Central memory CD8-positive, alpha-beta T cell (primary cell): ENCODE results near the gene FGF12.

Experiments
- ATAC-seq: fragments of 150-1000 bp; cut with Tn5 transposase; replicated peaks from 2 replicates; pipeline ENCODE4 v1.10.0; 2022; ENCODE audit warnings: mild to moderate bottlenecking, moderate FRiP score, moderate number of reproducible peaks; ENCODE audit not compliant: poor library complexity, severe bottlenecking; ENCODE audit errors: extremely low read depth
- DNase-seq, 2 donors: peaks; one replicate each; pipeline ENCODE4 v3.0.0; 2021; ENCODE audit warnings: low spot score in 2 of 2
- H3K27ac Mint-ChIP-seq: one replicate; pipeline ENCODE4 v1.8.0; 2022; ENCODE audit warnings: low read depth, mild to moderate bottlenecking, moderate library complexity, mixed read lengths
- H3K27me3 Mint-ChIP-seq: one replicate; pipeline ENCODE4 v1.8.0; 2022; ENCODE audit warnings: mixed read lengths
- H3K36me3 Mint-ChIP-seq: one replicate; pipeline ENCODE4 v1.8.0; 2022; ENCODE audit warnings: mild to moderate bottlenecking, moderate library complexity, mixed read lengths; ENCODE audit not compliant: insufficient read depth
- H3K4me1 Mint-ChIP-seq: one replicate; pipeline ENCODE4 v1.8.0; 2022; ENCODE audit warnings: mixed read lengths
- H3K4me3 Mint-ChIP-seq: one replicate; pipeline ENCODE4 v1.8.0; 2022; ENCODE audit warnings: mild to moderate bottlenecking, moderate library complexity, mixed read lengths
- H3K9me3 Mint-ChIP-seq: one replicate; pipeline ENCODE4 v1.8.0; 2022; ENCODE audit warnings: mixed read lengths

Gene FGF12

DNA sequence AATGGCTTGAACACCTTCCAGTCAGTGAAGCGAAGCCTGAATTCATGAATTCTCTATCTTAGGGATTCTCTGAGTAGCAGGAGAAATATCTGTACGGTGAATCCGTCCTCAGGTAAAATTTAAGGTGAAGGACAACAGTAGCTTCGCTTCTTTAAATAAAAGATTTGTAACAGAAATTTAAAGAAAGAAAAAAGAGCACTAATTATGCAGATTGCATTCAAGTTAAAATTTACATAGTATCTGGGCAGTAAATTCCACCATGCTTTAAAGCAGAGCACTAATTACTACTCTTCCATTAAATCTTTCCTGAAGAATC, 282.6 kb downstream of the FGF12 start:
- H3K27ac Mint-ChIP-seq: no peak overlapping the region
- DNase-seq: no peak
- H3K9me3 Mint-ChIP-seq: peaks cover 4% of the 10 kb centered on the region
- H3K4me1 Mint-ChIP-seq: no peaks in the 10 kb centered on the region
- no peaks in the 10 kb centered on the region for H3K36me3 Mint-ChIP-seq
- H3K27me3 Mint-ChIP-seq: no peaks in the 10 kb centered on the region
- ATAC-seq: no peak
- no peak overlapping the region for H3K4me3 Mint-ChIP-seq

DNA sequence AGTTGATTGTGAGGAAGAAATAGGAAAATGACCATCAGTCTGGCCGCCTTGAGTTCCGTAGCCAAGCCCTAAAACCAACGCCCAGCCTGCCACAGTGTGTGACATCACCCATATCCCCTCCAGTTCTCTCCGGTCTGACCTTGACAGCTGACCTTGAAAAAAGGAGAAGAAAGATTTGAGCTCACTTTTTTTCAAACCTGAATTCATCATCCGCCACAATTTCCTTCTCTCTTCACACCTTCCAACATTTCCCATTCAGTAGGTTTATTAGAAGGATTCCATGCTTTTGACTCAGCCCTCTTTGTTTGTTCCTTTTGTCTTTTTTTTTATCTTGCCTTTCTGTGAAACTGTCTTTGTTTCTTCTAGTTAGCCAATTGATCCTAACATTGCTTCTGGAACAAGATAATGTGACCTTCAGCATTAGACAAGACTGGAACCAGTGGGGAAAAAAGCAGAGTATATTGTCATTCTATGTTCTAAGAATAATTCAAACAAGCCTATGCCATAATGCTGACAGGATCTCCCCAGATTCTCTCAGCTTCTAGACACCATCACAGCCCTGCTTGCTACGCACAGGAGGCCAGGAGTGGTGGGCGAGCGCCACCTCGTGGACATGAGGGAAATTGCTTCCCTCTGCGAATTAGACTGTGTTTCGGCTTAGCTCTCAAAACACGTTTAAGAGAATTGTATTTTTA, 283.1 kb downstream of the FGF12 start:
- Mint-ChIP-seq H3K9me3 (peaks cover 4% of the 10 kb centered on the region), H3K4me3 (no peak overlapping the region), H3K36me3 (no peaks in the 10 kb centered on the region), H3K27ac (no peak overlapping the region), H3K4me1 (no peaks in the 10 kb centered on the region), H3K27me3 (no peaks in the 10 kb centered on the region)
- ATAC-seq (no peak), DNase-seq (no peak)

DNA sequence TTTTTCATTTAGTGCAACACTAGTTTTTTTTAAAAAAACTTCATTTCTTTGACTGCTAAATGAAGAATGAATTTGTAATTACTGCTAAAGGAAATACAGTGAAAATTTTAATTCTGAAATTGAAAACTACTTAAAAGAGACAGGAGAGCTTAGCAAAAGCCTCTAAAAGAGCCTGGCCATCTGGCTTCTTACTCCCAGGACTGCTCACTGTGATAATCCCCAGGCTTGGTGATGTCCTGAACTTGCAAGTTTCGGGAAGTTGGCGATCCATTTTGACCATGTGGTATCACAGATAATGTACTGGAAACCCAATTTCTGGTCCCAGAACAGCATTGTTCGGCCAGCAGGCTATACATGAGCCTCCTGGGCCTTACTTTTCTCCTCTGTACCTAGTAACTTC, 292.1 kb downstream of the FGF12 start:
- no peak for DNase-seq
- no peak overlapping the region for H3K27ac Mint-ChIP-seq
- no peaks in the 10 kb centered on the region for H3K4me1 Mint-ChIP-seq
- H3K4me3 Mint-ChIP-seq: no peak overlapping the region
- no peaks in the 10 kb centered on the region for H3K9me3 Mint-ChIP-seq
- no peaks in the 10 kb centered on the region for H3K27me3 Mint-ChIP-seq
- H3K36me3 Mint-ChIP-seq: no peaks in the 10 kb centered on the region
- ATAC-seq: no peak

DNA sequence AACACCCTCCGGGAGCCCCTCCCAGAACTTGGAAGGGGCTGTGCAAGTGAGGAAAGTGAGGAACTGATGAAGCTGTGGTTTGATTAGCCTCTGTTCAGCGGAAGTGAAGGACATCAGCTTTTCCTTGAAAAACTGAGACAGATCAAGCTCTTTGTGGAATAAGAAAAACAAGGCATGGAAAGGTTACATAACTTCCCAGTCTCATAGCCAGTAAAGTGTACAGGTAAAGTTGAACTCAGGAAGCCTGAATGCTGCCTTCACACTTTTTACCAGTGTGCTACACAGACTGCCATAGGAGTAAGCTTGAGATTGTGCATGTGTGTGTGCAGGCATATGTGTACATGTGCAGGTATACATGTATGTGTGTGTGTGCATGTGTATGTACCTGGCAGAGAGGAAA, 293.2 kb downstream of the FGF12 start:
- Mint-ChIP-seq H3K4me1 (no peaks in the 10 kb centered on the region), H3K27ac (no peak overlapping the region), H3K4me3 (no peak overlapping the region), H3K36me3 (no peaks in the 10 kb centered on the region), H3K9me3 (no peaks in the 10 kb centered on the region), H3K27me3 (no peaks in the 10 kb centered on the region)
- ATAC-seq (no peak), DNase-seq (no peak)

DNA sequence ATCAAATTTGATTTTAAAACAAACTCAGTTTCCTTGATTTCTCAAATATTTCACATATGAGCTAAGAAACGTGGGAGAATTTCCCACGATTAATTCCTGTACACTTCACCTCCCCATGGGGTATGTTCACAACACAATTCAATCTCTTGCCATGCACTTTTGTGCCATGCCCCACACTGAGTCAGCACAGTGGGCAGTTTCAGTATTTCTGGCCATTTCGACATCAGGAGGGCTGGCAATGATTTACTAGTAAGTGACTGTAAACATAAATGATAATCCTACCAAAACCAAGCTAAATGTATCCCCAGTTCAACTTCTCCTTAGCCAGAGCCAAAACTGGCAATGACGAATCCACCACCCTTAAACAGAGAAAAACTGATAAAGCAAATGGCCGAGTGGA, 293.6 kb downstream of the FGF12 start:
- H3K27me3 Mint-ChIP-seq: no peaks in the 10 kb centered on the region
- no peak for ATAC-seq
- no peak for DNase-seq
- no peak overlapping the region for H3K4me3 Mint-ChIP-seq
- no peaks in the 10 kb centered on the region for H3K36me3 Mint-ChIP-seq
- H3K9me3 Mint-ChIP-seq: no peaks in the 10 kb centered on the region
- no peak overlapping the region for H3K27ac Mint-ChIP-seq
- no peaks in the 10 kb centered on the region for H3K4me1 Mint-ChIP-seq

DNA sequence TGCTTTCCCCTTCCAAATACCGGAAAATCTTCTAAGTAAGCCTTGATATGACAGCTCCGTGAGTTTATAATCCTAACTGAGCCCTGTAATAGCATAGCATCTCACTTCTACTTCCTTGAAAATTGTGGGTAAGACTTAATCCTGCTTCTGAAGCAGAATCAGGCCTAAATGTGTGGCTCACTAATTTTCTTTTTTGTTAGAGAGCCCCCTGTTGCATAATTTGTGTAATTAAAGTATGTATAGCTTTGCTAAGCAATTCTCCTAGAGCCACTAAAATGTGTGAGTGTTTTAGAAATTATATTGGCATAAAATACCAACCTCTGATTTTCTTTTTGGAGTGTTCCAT, 304.4 kb downstream of the FGF12 start:
- no peaks in the 10 kb centered on the region for H3K36me3 Mint-ChIP-seq
- H3K4me1 Mint-ChIP-seq: no peaks in the 10 kb centered on the region
- no peak overlapping the region for H3K4me3 Mint-ChIP-seq
- no peak overlapping the region for H3K27ac Mint-ChIP-seq
- H3K9me3 Mint-ChIP-seq: no peaks in the 10 kb centered on the region
- no peaks in the 10 kb centered on the region for H3K27me3 Mint-ChIP-seq
- ATAC-seq (no peak), DNase-seq (no peak)

DNA sequence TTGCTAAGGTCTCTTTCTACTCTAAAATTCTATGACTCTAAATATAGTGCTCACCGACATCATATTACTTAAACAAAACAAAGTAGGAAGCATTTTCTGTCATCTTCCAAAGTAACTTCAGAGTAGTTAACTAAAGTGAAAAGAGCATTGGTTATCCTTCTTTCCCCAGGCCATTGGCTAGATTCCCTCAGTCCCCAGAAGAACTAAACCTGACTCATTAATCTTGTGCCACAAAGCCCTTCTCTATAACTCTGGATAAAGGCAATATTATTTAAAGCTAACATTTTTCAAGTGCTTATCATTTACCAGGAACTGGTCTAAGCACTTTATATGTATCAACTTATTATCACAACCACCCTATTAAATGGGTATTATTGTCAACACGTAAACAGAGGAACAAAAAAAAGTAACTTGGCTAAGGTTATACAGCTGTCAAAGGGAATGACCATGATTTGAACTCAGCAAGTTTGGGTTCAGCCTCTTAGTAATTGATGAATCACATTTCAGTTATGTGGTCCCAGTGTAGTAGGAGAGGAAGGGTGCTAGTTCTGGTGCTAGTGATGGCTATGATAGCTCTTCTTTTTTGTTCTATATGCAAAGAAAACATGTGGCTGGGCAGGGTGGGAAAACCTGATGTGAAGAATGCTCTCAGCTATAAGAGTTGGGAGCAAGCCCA, 304.9 kb downstream of the FGF12 start:
- Mint-ChIP-seq H3K9me3 (no peaks in the 10 kb centered on the region), H3K36me3 (no peaks in the 10 kb centered on the region), H3K4me3 (no peak overlapping the region), H3K27ac (no peak overlapping the region), H3K4me1 (no peaks in the 10 kb centered on the region), H3K27me3 (no peaks in the 10 kb centered on the region)
- ATAC-seq (no peak), DNase-seq (no peak)

DNA sequence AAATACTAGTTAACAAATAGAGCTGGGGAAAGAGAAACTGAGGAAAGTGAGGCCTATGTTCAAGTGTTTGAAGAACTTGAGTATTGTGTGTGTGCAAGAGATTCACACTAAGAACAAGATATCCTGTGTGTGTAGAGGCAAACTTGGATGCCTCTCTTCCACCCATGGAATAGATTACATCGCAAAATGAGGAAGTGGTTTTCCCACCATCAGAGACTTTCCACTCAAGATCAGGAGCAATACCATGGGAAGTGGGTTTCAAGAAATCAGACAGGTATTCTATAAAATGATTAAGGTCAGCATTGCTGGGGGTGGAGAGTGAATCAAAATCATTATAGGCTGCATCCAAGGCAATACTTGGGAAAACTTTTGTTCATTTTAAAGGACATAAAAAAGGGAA, 308.0 kb downstream of the FGF12 start:
- Mint-ChIP-seq H3K27me3 (no peaks in the 10 kb centered on the region), H3K9me3 (no peaks in the 10 kb centered on the region), H3K36me3 (no peaks in the 10 kb centered on the region), H3K27ac (no peak overlapping the region), H3K4me3 (no peak overlapping the region), H3K4me1 (no peaks in the 10 kb centered on the region)
- ATAC-seq: no peak
- no peak for DNase-seq

DNA sequence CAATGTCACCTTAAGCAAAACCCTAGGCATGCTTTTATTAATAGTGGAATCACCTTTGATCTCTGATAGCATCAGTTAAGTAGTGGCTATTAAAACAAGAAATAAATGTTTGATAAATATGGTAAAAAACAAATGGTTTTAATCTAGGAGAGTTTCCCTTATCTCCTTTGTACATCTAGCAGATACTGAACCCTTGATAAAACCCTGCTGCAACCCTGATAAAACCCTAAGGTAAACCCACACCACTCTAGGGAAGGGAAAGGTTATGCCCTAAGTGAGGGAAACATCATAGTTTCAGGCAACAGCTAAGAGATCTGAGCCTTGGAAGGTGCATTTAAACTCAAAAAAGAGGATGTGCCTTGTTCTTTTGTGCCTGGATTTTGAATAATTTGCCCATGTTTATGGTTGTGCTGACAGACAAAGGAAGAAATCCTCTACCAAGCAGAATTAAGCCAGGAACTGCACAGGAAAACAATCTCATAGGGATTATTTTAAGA, 309.7 kb downstream of the FGF12 start:
- Mint-ChIP-seq H3K27ac (no peak overlapping the region), H3K36me3 (no peaks in the 10 kb centered on the region), H3K4me3 (no peak overlapping the region), H3K27me3 (no peaks in the 10 kb centered on the region), H3K9me3 (no peaks in the 10 kb centered on the region), H3K4me1 (no peaks in the 10 kb centered on the region)
- DNase-seq (no peak), ATAC-seq (no peak)

DNA sequence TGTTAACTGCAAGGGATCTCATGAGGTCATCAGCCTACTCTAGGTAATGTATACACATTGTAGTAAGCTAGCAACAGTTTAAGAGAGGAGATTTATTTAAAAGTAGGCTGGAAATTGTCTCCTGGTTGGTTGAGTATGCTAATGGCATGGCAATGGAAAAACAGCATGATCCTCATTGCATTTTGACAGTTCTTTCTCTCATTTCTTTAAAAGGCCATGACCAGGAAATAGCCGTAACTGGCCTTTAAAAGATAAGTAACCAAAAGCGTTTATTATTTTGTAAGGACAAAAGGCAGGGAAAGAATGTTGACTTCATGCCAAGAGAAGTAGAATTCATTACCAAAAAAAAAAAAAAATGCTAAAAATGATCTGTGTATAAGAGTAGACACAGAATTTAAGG, 310.3 kb downstream of the FGF12 start:
- H3K9me3 Mint-ChIP-seq: no peaks in the 10 kb centered on the region
- no peak for ATAC-seq
- no peaks in the 10 kb centered on the region for H3K27me3 Mint-ChIP-seq
- no peak overlapping the region for H3K4me3 Mint-ChIP-seq
- no peak overlapping the region for H3K27ac Mint-ChIP-seq
- H3K4me1 Mint-ChIP-seq: no peaks in the 10 kb centered on the region
- H3K36me3 Mint-ChIP-seq: no peaks in the 10 kb centered on the region
- no peak for DNase-seq

DNA sequence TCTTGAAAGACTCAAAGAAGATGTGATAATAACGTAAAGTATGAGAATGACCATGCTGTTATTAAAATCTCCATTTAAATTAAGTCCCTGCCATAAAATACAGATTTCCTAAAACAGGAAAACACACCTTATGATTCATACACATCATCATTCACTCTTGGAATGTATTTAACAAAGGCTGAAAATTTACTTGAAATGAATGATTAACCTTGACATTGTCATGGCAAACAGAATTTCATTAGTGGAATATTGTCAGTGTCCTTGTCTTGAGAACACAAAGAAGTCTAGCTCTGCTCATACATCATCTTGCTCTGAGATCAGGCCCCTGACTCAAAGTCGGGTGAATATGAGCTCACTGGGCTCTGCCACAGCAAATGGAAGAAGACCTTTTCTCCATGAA, 313.9 kb downstream of the FGF12 start:
- ATAC-seq (no peak), DNase-seq (no peak)
- Mint-ChIP-seq H3K4me1 (no peaks in the 10 kb centered on the region), H3K27me3 (peaks cover 19% of the 10 kb centered on the region), H3K9me3 (no peaks in the 10 kb centered on the region), H3K36me3 (no peaks in the 10 kb centered on the region), H3K4me3 (no peak overlapping the region), H3K27ac (no peak overlapping the region)

DNA sequence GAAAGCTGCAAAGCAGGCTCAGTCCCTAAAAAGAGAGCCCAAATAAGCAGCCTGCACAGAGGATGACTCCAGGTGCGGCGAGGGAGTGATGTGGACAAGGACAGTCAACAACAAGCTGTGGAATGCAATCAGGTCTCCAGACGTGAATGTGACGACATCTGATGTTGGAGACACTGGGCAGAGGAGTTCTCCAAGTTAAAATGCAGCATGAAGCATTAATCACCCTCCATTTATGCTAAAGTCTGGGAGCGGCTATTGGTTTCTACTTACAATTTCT, 316.7 kb downstream of the FGF12 start:
- Mint-ChIP-seq H3K36me3 (no peaks in the 10 kb centered on the region), H3K4me3 (no peak overlapping the region), H3K4me1 (no peaks in the 10 kb centered on the region), H3K9me3 (peaks cover 8% of the 10 kb centered on the region), H3K27ac (no peak overlapping the region), H3K27me3 (peaks cover 36% of the 10 kb centered on the region)
- ATAC-seq (no peak), DNase-seq (no peak)

DNA sequence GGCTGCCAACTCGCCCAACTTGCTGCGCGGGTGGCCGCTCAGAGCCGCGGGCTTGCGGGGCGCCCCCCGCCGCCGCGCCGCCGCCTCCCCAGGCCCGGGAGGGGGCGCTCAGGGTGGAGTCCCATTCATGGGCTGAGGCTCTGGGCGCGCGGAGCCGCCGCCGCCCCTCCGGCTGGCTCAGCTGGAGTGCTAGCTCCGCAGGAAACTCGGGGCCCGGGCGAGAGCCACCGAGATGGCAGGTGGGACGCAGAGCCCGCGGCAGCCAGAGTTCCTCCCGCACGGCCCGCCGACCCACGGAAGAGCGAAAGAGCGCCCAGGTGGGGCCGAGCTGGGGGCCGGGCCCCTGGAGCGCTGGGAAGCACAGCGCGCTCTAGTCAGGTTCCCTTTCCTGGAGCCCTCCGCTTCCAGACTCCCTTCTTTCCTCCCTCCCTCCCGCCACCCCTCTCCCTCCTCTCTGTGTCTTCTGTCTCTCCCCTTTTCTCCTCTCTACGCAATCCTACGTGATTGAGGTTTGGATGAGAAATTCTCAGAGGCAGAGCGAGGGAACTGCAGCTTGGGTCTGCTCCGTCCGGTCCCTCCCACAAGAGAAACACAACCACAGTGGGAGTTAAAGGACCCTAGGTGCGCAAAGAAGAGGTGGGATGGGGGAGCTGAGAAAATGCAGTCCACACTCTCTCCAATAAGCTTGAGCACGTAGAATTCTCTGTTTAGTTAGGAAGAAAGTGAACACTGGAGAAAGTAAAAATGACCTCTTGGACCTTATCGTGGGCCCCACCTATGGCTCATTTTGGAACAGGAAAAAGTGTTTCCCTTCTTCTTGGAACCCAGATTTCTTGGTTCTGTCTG, 317.3 kb downstream of the FGF12 start:
- Mint-ChIP-seq H3K4me3 (no peak overlapping the region), H3K4me1 (no peaks in the 10 kb centered on the region), H3K27ac (no peak overlapping the region), H3K36me3 (no peaks in the 10 kb centered on the region), H3K27me3 (peaks cover 36% of the 10 kb centered on the region), H3K9me3 (peaks cover 8% of the 10 kb centered on the region)
- DNase-seq: no peak
- ATAC-seq: no peak
